NCI-H1694 (cell line): ENCODE measurements around the gene MRFAP1L1.

Experiments used
- DNase-seq: peaks from one replicate; lab custom pipeline; 2025; lab: John Stamatoyannopoulos, UW

MRFAP1L1 gene

DNA sequence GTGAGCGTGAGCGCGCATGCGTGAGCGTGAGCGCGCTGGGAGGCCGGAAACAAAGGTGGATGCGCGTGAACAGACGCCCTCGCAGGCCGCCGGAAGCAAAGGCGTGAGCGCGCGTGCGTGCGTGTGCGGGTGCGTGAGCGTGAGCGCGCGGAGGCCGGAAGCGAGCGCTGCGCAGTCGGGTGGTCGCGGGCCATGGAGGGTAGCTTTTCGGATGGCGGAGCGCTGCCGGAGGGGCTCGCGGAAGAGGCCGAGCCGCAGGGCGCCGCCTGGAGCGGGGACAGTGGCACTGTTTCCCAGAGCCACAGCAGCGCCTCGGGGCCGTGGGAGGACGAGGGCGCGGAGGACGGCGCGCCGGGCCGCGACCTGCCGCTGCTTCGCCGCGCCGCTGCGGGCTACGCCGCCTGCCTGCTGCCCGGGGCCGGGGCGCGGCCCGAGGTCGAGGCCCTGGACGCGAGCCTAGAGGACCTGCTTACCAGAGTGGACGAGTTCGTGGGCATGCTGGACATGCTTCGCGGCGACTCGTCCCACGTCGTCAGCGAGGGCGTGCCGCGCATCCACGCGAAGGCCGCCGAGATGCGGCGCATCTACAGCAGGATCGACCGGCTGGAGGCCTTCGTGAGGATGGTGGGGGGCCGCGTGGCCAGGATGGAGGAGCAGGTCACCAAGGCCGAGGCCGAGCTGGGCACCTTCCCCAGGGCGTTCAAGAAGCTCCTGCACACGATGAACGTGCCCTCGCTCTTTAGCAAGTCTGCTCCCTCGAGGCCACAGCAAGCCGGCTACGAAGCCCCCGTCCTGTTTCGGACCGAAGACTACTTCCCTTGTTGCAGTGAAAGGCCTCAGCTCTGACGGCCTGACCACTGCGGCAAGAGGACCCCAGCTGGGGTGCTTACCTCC, 6.6 kb upstream of the MRFAP1L1 start, which contains the start of gene BLOC1S4:
Gene BLOC1S4 (plus strand): TSS at position 157 of the 894 bp plus-strand sequence. CDS start 36 bp downstream, at position 193.
- DNase-seq: peak; percentile 62

- DNase-seq: no peak
These were observed 6.0 kb upstream of the MRFAP1L1 start for GRCh38 chr4:6715704-6716017.

GRCh38 chr4:6714954-6715353, 5.3 kb upstream of the MRFAP1L1 start:
- no peak for DNase-seq

DNA sequence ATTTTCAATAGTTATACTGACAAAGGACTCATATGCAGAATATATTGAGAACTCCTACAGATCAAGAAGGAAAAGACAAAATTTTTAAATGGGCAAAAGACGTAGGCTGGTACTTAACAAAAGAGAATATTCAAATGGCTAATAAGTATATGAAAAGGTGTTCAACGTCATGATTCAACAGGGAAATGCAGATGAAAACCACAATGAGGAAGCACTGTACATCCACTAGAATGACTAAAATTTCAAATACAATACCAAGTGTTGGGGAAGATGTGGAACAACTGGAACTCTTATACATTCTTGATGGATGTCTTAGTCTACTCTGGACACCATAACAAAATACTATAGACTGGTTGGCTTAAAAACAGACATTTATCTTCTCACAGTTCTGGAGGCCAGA, 1.3 kb upstream of the MRFAP1L1 start:
- DNase-seq: no peak

GRCh38 chr4:6710282-6710681, 617 bp upstream of the MRFAP1L1 start:
- DNase-seq: no peak

DNA sequence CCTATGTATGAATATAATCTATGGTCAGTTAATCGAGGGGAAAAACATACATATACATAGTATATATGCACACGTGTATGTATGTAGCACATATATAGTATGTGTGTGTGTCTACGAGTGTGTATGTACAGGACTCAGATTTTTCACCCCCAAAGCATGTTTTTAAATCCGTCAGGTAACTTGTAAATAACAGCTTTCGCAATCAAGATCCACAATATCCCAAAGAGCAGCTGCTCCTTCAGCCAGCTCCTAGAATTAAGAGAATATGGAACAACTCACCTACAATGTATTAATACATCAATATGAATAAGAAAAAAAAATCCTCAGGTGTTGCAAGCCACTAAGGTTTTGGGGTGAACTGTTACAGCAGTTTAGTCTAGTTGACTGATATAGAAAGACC, 3.5 kb downstream of the MRFAP1L1 start:
- no peak for DNase-seq

GRCh38 chr4:6705646-6706045, 4.0 kb downstream of the MRFAP1L1 start:
- no peak for DNase-seq

- DNase-seq: no peak
These were observed 5.9 kb downstream of the MRFAP1L1 start for GRCh38 chr4:6703786-6704185.

DNA sequence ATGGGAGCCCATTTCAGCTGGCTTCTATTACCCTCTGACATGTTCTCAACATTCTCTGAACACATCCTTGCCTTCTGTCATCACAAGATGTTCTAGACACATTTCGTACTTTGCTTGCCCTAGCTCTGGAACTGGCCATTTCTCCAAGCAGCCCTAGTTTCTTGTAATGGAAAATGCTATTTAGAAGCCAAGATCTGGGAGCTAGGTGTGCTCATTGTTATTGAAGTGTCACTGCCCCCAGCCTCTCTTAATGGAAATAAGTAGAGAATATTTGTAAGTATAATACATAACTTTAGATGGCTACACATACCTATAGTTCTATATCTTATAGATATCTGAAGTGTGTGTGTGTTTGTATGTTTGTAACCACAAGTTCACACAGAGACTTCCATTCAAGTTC, 6.9 kb downstream of the MRFAP1L1 start:
- DNase-seq: no peak

DNA sequence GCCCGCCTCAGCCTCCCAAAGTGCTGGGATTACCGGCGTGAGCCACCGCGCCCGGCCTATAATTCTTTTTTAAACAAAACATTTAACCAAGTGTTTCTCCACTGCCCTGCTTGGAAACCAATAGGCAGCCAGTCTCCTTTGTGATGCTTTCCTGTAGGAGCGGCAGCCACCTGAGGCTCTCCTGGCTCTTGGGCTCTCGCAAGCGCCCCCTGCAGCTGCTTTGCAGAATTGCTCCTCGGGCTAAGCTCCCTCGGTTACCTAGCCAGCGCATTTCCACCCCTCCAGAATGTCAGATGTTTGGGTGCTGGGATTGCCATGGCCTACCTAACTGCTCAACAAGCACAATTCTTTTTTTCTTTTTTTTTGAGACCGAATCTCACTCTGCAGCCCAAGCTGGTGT, 8.3 kb downstream of the MRFAP1L1 start:
- DNase-seq: no peak

DNA sequence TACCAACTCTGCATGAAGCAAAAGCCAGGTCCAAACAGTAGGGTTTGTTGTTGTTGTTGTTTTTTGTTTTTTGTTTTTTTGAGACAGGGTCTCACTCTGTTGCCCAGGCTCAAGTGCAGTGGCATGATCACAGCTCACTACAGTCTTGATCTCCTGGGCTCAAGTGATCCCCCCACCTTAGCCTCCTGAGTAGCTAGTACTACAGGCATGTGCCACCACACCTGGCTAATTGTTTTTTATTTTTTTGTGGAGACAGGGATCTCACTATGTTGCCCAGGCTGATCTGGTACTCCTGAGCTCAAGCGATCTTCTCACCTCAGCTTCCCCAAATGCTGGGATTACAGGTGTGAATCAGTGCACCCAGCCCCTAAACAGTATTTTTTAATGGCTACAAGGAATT, 9.8 kb downstream of the MRFAP1L1 start:
- no peak for DNase-seq

- no peak for DNase-seq
These were observed 10.3 kb downstream of the MRFAP1L1 start for GRCh38 chr4:6699388-6699787.

DNA sequence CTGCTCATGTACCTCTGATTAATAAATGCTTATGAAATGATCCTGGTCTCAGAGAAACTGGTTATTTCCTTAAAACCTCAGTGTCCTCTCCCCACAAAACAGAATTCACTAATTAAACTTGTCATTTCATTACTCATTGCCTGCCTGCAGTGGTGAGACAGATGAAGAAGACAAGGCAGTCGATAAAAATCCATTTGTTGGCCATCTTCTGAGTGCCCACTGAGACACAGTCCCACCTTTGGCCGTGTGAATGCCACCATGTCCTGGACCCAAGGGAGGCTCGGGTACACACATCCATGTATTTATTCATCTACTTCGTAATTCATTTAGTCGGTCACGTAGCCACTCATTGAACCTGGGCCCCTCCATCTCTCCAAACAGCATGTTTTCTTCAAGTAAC, 12.5 kb downstream of the MRFAP1L1 start:
- DNase-seq: no peak

GRCh38 chr4:6696611-6697010, 13.1 kb downstream of the MRFAP1L1 start:
- DNase-seq: no peak

DNA sequence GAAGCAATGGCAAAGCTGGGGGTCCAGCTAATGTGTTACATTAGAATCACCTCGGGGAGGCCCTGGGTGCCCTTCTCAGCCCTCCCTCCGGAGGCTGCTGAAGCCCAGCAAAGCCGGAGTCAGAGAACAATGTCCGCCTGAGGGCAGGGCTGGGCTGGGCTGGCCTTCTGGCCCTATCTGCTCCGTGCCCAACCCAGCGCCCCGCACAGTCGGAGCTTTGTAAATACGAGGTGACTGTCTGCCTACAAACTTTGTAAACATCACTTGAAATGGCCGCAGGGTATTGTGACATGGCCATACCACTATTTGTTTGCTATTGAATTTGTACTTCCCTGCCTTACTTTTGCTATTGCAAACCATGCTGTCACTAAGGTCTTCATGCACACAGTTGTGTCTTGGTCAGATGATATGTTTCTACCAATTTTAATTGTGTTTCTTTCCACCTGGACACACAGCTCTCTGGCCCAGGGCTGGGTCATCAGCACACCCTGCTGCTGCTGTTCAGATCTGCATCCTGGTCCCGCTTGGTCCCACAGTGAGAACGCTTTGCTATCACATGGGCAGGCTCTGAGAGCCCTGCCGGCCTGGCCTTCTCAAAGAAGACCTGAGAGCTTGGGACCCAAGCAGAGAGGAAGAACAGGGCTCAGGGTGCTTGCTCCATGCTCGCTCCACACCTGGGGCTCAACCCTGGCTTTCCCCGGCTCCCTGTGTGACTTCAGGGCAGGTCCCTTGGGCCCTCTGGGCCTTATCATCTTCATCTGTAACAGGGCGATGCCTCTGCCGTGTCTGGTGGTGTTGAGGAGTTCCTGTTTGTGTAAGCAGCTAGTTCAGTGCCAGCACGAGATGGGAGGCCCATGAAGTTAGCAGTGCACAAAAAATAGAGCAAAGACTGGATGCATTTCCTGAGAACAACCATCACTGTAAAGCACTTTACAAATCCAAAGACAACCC, 13.7 kb downstream of the MRFAP1L1 start:
- no peak for DNase-seq

DNA sequence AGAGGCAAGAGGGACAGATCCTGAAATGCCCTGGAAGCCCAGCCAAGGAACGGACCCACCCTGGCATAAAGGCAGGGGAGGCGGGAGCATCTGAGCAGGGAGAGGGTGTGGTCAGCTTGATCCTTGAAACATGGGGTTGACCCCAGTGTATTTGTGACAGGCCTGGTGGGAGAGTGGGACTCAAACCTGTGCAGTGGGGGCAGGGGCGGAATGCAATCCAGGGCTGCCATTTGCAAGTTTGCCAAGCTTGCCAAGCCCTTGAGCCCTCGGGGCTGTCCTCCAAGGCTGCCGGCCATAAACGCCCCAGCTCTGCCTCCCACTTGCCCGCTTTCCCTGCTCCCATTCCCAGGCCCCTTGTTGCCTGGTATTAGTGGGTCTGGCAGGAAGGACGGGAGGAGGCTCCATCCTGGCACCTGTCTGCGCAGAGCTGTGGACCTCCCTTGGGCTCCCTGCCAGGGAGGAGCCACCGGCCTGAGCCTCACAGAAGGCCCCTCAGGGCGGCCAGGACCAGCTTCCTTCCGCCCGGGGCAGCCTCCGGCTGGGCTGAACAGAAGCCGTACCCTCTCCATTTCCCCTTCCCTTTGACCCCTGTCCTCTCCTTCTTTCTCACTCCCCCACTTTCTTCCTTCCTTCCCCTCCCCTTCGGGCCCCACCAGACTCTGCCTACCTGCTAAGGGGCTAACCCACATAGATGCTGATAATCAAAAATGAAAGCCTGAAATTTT, 15.3 kb downstream of the MRFAP1L1 start:
- DNase-seq: no peak

DNA sequence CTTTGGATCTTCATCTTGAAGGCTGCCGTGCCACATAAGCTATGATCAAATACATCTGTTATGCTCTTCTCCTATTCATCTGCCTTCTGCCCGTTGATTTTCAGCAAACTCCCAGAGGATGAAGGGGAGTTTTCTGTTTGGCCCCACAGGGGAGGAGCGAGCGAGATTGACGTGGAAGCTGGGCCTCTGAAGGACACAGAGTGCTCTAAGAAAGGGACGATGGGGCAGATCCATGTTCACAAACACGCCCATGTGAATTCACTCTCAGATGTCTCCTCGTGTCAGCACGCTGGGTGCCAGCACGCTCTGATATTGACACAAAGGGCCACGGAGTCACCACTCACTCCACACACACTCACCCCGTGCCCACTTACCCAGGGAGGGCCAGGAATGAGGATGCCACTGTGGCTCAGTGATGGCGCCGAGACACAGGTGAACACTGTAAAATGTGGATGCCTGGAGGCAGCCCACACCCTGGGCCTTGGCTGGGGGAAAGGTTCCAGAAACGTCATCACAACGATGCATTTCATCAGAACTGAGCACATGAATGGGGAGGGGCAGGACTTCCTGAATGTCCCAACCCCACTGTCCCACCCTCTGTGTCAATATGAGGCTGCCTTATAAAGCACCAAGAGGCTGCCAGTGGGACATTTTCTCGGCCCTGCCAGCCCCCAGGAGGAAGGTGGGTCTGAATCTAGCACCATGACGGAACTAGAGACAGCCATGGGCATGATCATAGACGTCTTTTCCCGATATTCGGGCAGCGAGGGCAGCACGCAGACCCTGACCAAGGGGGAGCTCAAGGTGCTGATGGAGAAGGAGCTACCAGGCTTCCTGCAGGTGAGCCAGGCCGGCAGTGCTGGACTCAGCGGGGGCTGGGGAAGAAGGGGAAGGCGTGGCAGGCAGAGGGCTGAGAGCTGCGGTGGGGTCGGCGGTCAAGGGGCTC, 16.2 kb downstream of the MRFAP1L1 start, which contains the start of gene S100P:
Gene S100P (plus strand): TSS at position 648 of the 946 bp plus-strand sequence. CDS start 55 bp downstream, at position 703.
- no peak for DNase-seq

- DNase-seq: no peak
These were observed 16.9 kb downstream of the MRFAP1L1 start for GRCh38 chr4:6692806-6693205.

GRCh38 chr4:6692379-6692778, 17.3 kb downstream of the MRFAP1L1 start:
- no peak for DNase-seq

DNA sequence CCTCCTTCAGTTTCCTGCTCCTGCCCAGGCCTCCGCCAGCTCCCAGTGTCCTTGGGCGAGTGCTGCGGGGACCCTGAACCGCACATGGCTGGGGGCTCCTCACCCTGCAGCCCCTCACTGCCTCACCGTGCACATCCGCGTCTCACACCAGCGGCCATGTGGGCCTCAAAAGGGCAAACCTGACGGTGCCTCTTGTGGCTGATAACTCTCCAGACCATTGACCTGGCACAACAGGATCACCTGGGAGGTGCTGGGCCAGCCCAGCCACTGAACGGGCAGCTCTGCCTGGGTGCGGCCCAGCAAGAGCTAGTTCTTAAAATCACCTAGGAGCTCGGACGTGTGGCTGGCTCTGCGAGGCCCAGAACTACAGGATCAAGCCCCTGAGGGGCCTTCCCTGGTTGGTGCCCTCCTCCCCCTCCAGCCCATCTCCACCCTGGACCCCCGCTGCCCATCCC, 20.1 kb downstream of the MRFAP1L1 start:
- no peak for DNase-seq
